HepG2 (cell line): ENCODE measurements around the gene NSUN3. TPM values are rescaled to one million over a fixed set of nuclear protein-coding genes. Genes with fewer than 3 reads are reported as not detected.

Experiments
- ATAC-seq: fragments of 200-7000 bp; cut with Tn5 transposase; 3 replicates; pipeline ENCODE4 v1.9.1; 2020; ENCODE audit warnings: mild to moderate bottlenecking, moderate library complexity
- BruUV-seq: library from RNA; stranded (reverse); fragments of 400-500 nt; replicated peaks from 2 replicates; lab custom pipeline; 2021; lab: Mats Ljungman, UMichigan
- CTCF ChIA-PET: fragments of 300-600 bp; formaldehyde crosslinking; extraction: SDS; loops from one replicate; lab custom pipeline; 2021; ENCODE audit warnings: low total read pairs, inconsistent platforms, low intra/inter-chr PET ratio; lab: Yijun Ruan, JAX
- POLR2A ChIA-PET: fragments of 350-600 bp; sonication (Branson Sonifier 250); formaldehyde crosslinking; loops from one replicate; lab custom pipeline; 2020; ENCODE audit warnings: antibody characterized with exemption, inconsistent platforms; lab: Yijun Ruan, JAX
- DNase-seq: peaks from one replicate; pipeline ENCODE4 v3.0.0-alpha.2; 2015; ENCODE audit warnings: low spot score
- FAIRE-seq: peaks from 3 replicates; lab custom pipeline; 2011; peaks lifted over from hg19 to GRCh38; lab: Jason Lieb, UNC
- H2AFZ ChIP-seq: one replicate; pipeline ENCODE4 v1.6.1; 2011; ENCODE audit warnings: low read length, inconsistent platforms
- H3K27ac ChIP-seq: fragments of 300-600 bp; 3 replicates; pipeline ENCODE4 v1.8.0; 2011; ENCODE audit warnings: mixed run types, mild to moderate bottlenecking, mixed read lengths, low read length, inconsistent platforms; ENCODE audit not compliant: insufficient read depth; ENCODE audit errors: extremely low read length
- H3K27me3 ChIP-seq, 2 experiments: fragments of 200-600 bp in 1 of 2; 2 replicates in 1 of 2; 3 replicates in 1 of 2; pipeline versions ENCODE4 v1.6.0 to v1.8.0; 2011; ENCODE audit warnings: low read length in 2 of 2, mild to moderate bottlenecking in 2 of 2, moderate library complexity in 2 of 2, inconsistent platforms in 1 of 2; ENCODE audit not compliant: insufficient read depth in 2 of 2, control insufficient read depth in 1 of 2
- H3K36me3 ChIP-seq, 2 experiments: fragments of 200-600 bp in 1 of 2; replicated peaks in 1 of 2; 2 replicates in 1 of 2; 3 replicates in 1 of 2; pipeline versions ENCODE4 v1.5.1 to v1.8.0; 2011; ENCODE audit warnings: low read length in 2 of 2, inconsistent platforms in 1 of 2; ENCODE audit not compliant: insufficient read depth in 2 of 2, control insufficient read depth in 1 of 2
- H3K4me1 ChIP-seq: 2 replicates; pipeline ENCODE4 v1.5.1; 2012; ENCODE audit warnings: low read length, inconsistent platforms; ENCODE audit not compliant: insufficient read depth
- H3K4me2 ChIP-seq: 2 replicates; pipeline ENCODE4 v1.6.0; 2011; ENCODE audit warnings: low read depth, low read length, inconsistent platforms
- H3K4me3 ChIP-seq, 3 experiments: fragments of 200-600 bp in 1 of 3; sonication (generic), shearing (Covaris generic) in 1 of 3; replicated peaks in 1 of 3; 2 replicates each; pipeline ENCODE4 v1.5.1; 2011 to 2016; ENCODE audit warnings: low read length in 3 of 3, inconsistent platforms in 2 of 3, low read depth in 2 of 3, mild to moderate bottlenecking in 2 of 3, control low read depth in 1 of 3, mixed read lengths in 1 of 3; ENCODE audit not compliant: insufficient read depth in 1 of 3
- H3K79me2 ChIP-seq: one replicate; pipeline ENCODE4 v1.6.1; 2011; ENCODE audit warnings: low read length, inconsistent platforms; ENCODE audit not compliant: insufficient read depth
- H3K9ac ChIP-seq: 2 replicates; pipeline ENCODE4 v1.6.0; 2011; ENCODE audit warnings: mild to moderate bottlenecking, low read depth, low read length, inconsistent platforms; ENCODE audit not compliant: insufficient read depth
- H3K9me3 ChIP-seq: 2 replicates; pipeline ENCODE4 v1.5.1; 2012; ENCODE audit warnings: mild to moderate bottlenecking, low read length
- H4K20me1 ChIP-seq: 2 replicates; pipeline ENCODE4 v1.6.0; 2011; ENCODE audit warnings: inconsistent platforms, mild to moderate bottlenecking, low read length, moderate library complexity; ENCODE audit not compliant: insufficient read depth
- ETV6 ChIP-seq: sonication (generic); formaldehyde crosslinking; conservative IDR thresholded peaks from 2 replicates; pipeline ENCODE4 v1.4.0; 2020; ENCODE audit warnings: missing genetic modification reagents
- HDAC6 ChIP-seq: fragments of 200-600 bp; sonication (generic); IDR thresholded peaks from 2 replicates; pipeline ENCODE4 v1.7.0; 2017; ENCODE audit warnings: mild to moderate bottlenecking, antibody characterized with exemption, low read length, low read depth
- MEIS1 ChIP-seq: sonication (generic); formaldehyde crosslinking; IDR thresholded peaks from 2 replicates; pipeline ENCODE4 v1.9.0; 2021; ENCODE audit warnings: mild to moderate bottlenecking, missing genetic modification reagents, moderate library complexity, borderline replicate concordance
- MYC ChIP-seq: sonication (generic); formaldehyde crosslinking; IDR thresholded peaks from 2 replicates; pipeline ENCODE4 v1.9.0; 2021; ENCODE audit warnings: missing genetic modification reagents, borderline replicate concordance
- MYNN ChIP-seq: sonication (generic); formaldehyde crosslinking; IDR thresholded peaks from 2 replicates; pipeline ENCODE4 v1.4.0; 2020; ENCODE audit warnings: mild to moderate bottlenecking, low read depth, missing genetic modification reagents
- NR2C2 ChIP-seq: sonication (generic); formaldehyde crosslinking; IDR thresholded peaks from 2 replicates; pipeline ENCODE4 v1.4.0; 2020; ENCODE audit warnings: missing genetic modification reagents, mild to moderate bottlenecking, moderate library complexity, borderline replicate concordance
- POLR2A ChIP-seq, 2 experiments: IDR thresholded peaks; 2 replicates each; pipeline ENCODE4 v1.6.1; 2011; ENCODE audit warnings: low read depth in 2 of 2, low read length in 2 of 2, mild to moderate bottlenecking in 1 of 2, moderate library complexity in 1 of 2; ENCODE audit not compliant: insufficient read depth in 1 of 2
- TRAFD1 ChIP-seq: sonication (generic); formaldehyde crosslinking; IDR thresholded peaks from 2 replicates; pipeline ENCODE4 v1.5.1; 2020; ENCODE audit warnings: missing genetic modification reagents, mild to moderate bottlenecking, borderline replicate concordance
- ZNF362 ChIP-seq: sonication (generic); formaldehyde crosslinking; IDR thresholded peaks from 2 replicates; pipeline ENCODE4 v1.4.0; 2020; ENCODE audit warnings: missing genetic modification reagents, mild to moderate bottlenecking, borderline replicate concordance
- ZNF484 ChIP-seq: sonication (generic); formaldehyde crosslinking; IDR thresholded peaks from 2 replicates; pipeline ENCODE4 v1.5.1; 2020; ENCODE audit warnings: mild to moderate bottlenecking, low read depth, missing genetic modification reagents, borderline replicate concordance
- WGBS: methylation state at CpG from one replicate; pipeline ENCODE4 v1.1.6; 2017; ENCODE audit warnings: low lambda C conversion rate; 5-methylcytosine and 5-hydroxymethylcytosine counted together
- in situ Hi-C: cut with HindIII; loops from 2 replicates; pipeline ENCODE4 v1.10.0; 2017; ENCODE audit warnings: low pct_unique_long_range_greater_than_20kb; ENCODE audit not compliant: extremely low pct_ligation_motif_present
- intact Hi-C: fragments of 100-400 bp; cut with micrococcal nuclease; formaldehyde crosslinking; loops from one replicate; pipeline ENCODE4 v1.10.0; 2022; ENCODE audit not compliant: unreplicated experiment
- polyA plus RNA-seq, 8 experiments: library from polyadenylated mRNA; depleted of rRNA in 3 of 8; stranded (reverse) in 7 of 8; unstranded in 1 of 8; fragments of >200 nt; fragmentation: Illumina TruSeq in 4 of 8; extraction: Trizol in 4 of 8; gene quantifications; 2 replicates each; pipeline versions ENCODE4 v1.2.1 to v1.2.3, GENCODE V29; 2011 to 2016; ENCODE audit warnings: low read depth in 4 of 8, missing spikeins in 1 of 8, mixed read lengths in 1 of 8; ENCODE audit not compliant: insufficient read depth in 1 of 8
- total RNA-seq, 5 experiments: library from RNA; depleted of rRNA; stranded (reverse); fragments of >200 nt; fragmentation: Illumina TruSeq; extraction: Trizol; gene quantifications; 2 replicates each; pipeline ENCODE4 v1.2.3, GENCODE V29; 2016; ENCODE audit warnings: low read depth in 1 of 5
- TF ChIP-seq, protein P1 (sequence below): sonication (generic); formaldehyde crosslinking; IDR thresholded peaks from 2 replicates; pipeline ENCODE4 v1.5.0; 2020; ENCODE audit warnings: missing genetic modification reagents, mild to moderate bottlenecking, borderline replicate concordance
- TF ChIP-seq, protein P2 (sequence below): IDR thresholded peaks from 2 replicates; pipeline ENCODE4 v1.6.1; 2016; ENCODE audit warnings: missing genetic modification reagents, missing compliant biosample characterization

The NSUN3 gene
- total and polyA plus RNA-seq, 2 of the 13 experiments (the other 11 are each of a cell fraction or from before 2014, with no cell fraction given): 3.2 to 10.6 TPM

GRCh38 chr3:94137377-94137776 lies 74.5 kb downstream of the NSUN3 start:
- in situ Hi-C loops (no loop called here), intact Hi-C loops (no loop called here)
- Histone ChIP-seq H4K20me1 (no peaks in the 10 kb centered on the region), H3K4me1 (no peaks in the 10 kb centered on the region), H3K27me3 (no peaks in the 10 kb centered on the region), H3K4me2 (no peak overlapping the region), H3K79me2 (no peaks in the 10 kb centered on the region), H3K4me3 (no peak overlapping the region)
- POLR2A ChIA-PET: no interaction called here
- FAIRE-seq: no peak
- WGBS: 21% methylated on average over 6 of the region's 6 CpGs
- TF ChIP-seq, protein P1, sequence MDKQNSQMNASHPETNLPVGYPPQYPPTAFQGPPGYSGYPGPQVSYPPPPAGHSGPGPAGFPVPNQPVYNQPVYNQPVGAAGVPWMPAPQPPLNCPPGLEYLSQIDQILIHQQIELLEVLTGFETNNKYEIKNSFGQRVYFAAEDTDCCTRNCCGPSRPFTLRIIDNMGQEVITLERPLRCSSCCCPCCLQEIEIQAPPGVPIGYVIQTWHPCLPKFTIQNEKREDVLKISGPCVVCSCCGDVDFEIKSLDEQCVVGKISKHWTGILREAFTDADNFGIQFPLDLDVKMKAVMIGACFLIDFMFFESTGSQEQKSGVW (CRISPR knock-in tag): no peak
- no peak for TF ChIP-seq HDAC6
- TF ChIP-seq ZNF484 (CRISPR knock-in tag): no peak
- no peak for TF ChIP-seq MYC
- no peak for TF ChIP-seq MYNN (CRISPR knock-in tag)
- TF ChIP-seq MEIS1 (CRISPR knock-in tag): no peak
- no peak for TF ChIP-seq TRAFD1 (CRISPR knock-in tag)
- no peak for TF ChIP-seq ETV6 (CRISPR knock-in tag)
- TF ChIP-seq, protein P2, sequence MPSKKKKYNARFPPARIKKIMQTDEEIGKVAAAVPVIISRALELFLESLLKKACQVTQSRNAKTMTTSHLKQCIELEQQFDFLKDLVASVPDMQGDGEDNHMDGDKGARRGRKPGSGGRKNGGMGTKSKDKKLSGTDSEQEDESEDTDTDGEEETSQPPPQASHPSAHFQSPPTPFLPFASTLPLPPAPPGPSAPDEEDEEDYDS: no peak
- TF ChIP-seq NR2C2 (CRISPR knock-in tag): no peak
- no peak for TF ChIP-seq POLR2A (IDR thresholded peaks at IDR 0.05; ENCODE audit: insufficient read depth in 1 of 2, low read depth in 2 of 2, low read length in 2 of 2)
- no peak for TF ChIP-seq ZNF362
- TF ChIP-seq, all 625 proteins: peak for 0
- CTCF ChIA-PET: no interaction called here
- no peak overlapping the region for H3K9ac ChIP-seq
- no peak overlapping the region for H3K27ac ChIP-seq
- H3K36me3 ChIP-seq: no peaks in the 10 kb centered on the region
- H3K9me3 ChIP-seq: no peaks in the 10 kb centered on the region
- DNase-seq (no peak), ATAC-seq (no peak)
- no peak overlapping the region for H2AFZ ChIP-seq
- no TSS peak for BruUV-seq
